Astrocyte (in vitro differentiated cells and primary cell): ENCODE results near the gene RASAL1. TPM values are rescaled to one million over a fixed set of nuclear protein-coding genes. Genes with fewer than 3 reads are reported as not detected.

Experiments
- DNase-seq: peaks from one replicate; pipeline ENCODE4 v3.0.0-alpha.2; 2010; ENCODE audit warnings: low read depth
- FAIRE-seq: peaks from 2 replicates; lab custom pipeline; 2011; peaks lifted over from hg19 to GRCh38; lab: Jason Lieb, UNC
- H2AFZ ChIP-seq: 2 replicates; pipeline ENCODE4 v1.6.0; 2012; ENCODE audit warnings: low read depth, low read length, inconsistent platforms
- H3K27ac ChIP-seq: 2 replicates; pipeline ENCODE4 v1.5.1; 2011; ENCODE audit warnings: low read depth, low read length, inconsistent platforms
- H3K27me3 ChIP-seq: 2 replicates; pipeline ENCODE4 v1.6.0; 2011; ENCODE audit warnings: low read length, inconsistent platforms; ENCODE audit not compliant: insufficient read depth
- H3K36me3 ChIP-seq: 2 replicates; pipeline ENCODE4 v1.5.1; 2011; ENCODE audit warnings: low read length, inconsistent platforms; ENCODE audit not compliant: insufficient read depth
- H3K4me1 ChIP-seq: 2 replicates; pipeline ENCODE4 v1.5.1; 2011; ENCODE audit warnings: low read length, inconsistent platforms; ENCODE audit not compliant: insufficient read depth
- H3K4me2 ChIP-seq: 2 replicates; pipeline ENCODE4 v1.6.0; 2012; ENCODE audit warnings: low read length, inconsistent platforms
- H3K4me3 ChIP-seq: 2 replicates; pipeline ENCODE4 v1.5.1; 2011; ENCODE audit warnings: low read depth, mild to moderate bottlenecking, low read length, inconsistent platforms; ENCODE audit not compliant: insufficient read depth
- H3K79me2 ChIP-seq: 2 replicates; pipeline ENCODE4 v1.6.0; 2012; ENCODE audit warnings: mild to moderate bottlenecking, low read length, inconsistent platforms; ENCODE audit not compliant: insufficient read depth
- H3K9ac ChIP-seq: 2 replicates; pipeline ENCODE4 v1.6.0; 2012; ENCODE audit warnings: mild to moderate bottlenecking, low read length, inconsistent platforms
- H3K9me3 ChIP-seq: 2 replicates; pipeline ENCODE4 v1.5.1; 2012; ENCODE audit warnings: low read depth, mild to moderate bottlenecking, low read length, inconsistent platforms; ENCODE audit not compliant: insufficient read depth
- H4K20me1 ChIP-seq: 2 replicates; pipeline ENCODE4 v1.6.0; 2012; ENCODE audit warnings: low read length, inconsistent platforms; ENCODE audit not compliant: insufficient read depth
- H3K27ac Mint-ChIP-seq: one replicate; pipeline ENCODE4 v1.8.0; 2021; ENCODE audit warnings: mild to moderate bottlenecking, mixed read lengths; ENCODE audit not compliant: unreplicated experiment
- H3K27me3 Mint-ChIP-seq: one replicate; pipeline ENCODE4 v1.8.0; 2021; ENCODE audit warnings: low read depth, mixed read lengths; ENCODE audit not compliant: unreplicated experiment
- H3K36me3 Mint-ChIP-seq: one replicate; pipeline ENCODE4 v1.8.0; 2021; ENCODE audit warnings: low read depth, mixed read lengths; ENCODE audit not compliant: unreplicated experiment
- H3K4me1 Mint-ChIP-seq: one replicate; pipeline ENCODE4 v1.8.0; 2021; ENCODE audit warnings: low read depth, mixed read lengths; ENCODE audit not compliant: unreplicated experiment
- H3K4me3 Mint-ChIP-seq: one replicate; pipeline ENCODE4 v1.8.0; 2021; ENCODE audit warnings: mild to moderate bottlenecking, moderate library complexity, mixed read lengths; ENCODE audit not compliant: unreplicated experiment
- H3K9me3 Mint-ChIP-seq: one replicate; pipeline ENCODE4 v1.8.0; 2021; ENCODE audit warnings: mild to moderate bottlenecking, mixed read lengths; ENCODE audit not compliant: unreplicated experiment
- CTCF ChIP-seq: IDR thresholded peaks from 2 replicates; pipeline ENCODE4 v1.5.1; 2011; ENCODE audit warnings: low read depth, mild to moderate bottlenecking, inconsistent platforms, low read length, moderate library complexity; ENCODE audit not compliant: insufficient read depth
- EZH2 ChIP-seq: IDR thresholded peaks from 2 replicates; pipeline ENCODE4 v1.6.1; 2012; ENCODE audit warnings: mild to moderate bottlenecking, low read length, inconsistent platforms; ENCODE audit not compliant: insufficient read depth
- total RNA-seq: library from RNA; stranded (reverse); gene quantifications from 2 replicates; pipeline ENCODE4 v1.2.1, GENCODE V29; 2021

Gene RASAL1
- total RNA-seq, 1 donor from 2014 or later, result 0.48 TPM

- Histone ChIP-seq H3K27ac (no peak overlapping the region), H4K20me1 (no peaks in the 10 kb centered on the region), H2AFZ (no peak overlapping the region), H3K9ac (no peak overlapping the region), H3K9me3 (no peaks in the 10 kb centered on the region), H3K27me3 (peaks cover 8% of the 10 kb centered on the region), H3K36me3 (no peaks in the 10 kb centered on the region), H3K4me1 (peaks cover 4% of the 10 kb centered on the region), H3K79me2 (no peaks in the 10 kb centered on the region), H3K4me3 (no peak overlapping the region), H3K4me2 (no peak overlapping the region)
- FAIRE-seq (no peak), DNase-seq (no peak)
- H3K9me3 Mint-ChIP-seq, result no peaks in the 10 kb centered on the region
- TF ChIP-seq CTCF (no peak), EZH2 (no peak)
- no peak overlapping the region for H3K4me3 Mint-ChIP-seq
- no peaks in the 10 kb centered on the region for H3K36me3 Mint-ChIP-seq
- no peaks in the 10 kb centered on the region for H3K4me1 Mint-ChIP-seq
- H3K27ac Mint-ChIP-seq, result no peak overlapping the region
- peaks cover 22% of the 10 kb centered on the region for H3K27me3 Mint-ChIP-seq
These were observed 5.1 kb upstream of the RASAL1 start for GRCh38 chr12:113140706-113141105.

GRCh38 chr12:113138826-113139225 lies 3.3 kb upstream of the RASAL1 start:
- no peak overlapping the region for H3K27ac ChIP-seq
- Mint-ChIP-seq H3K4me1 (no peaks in the 10 kb centered on the region), H3K36me3 (no peaks in the 10 kb centered on the region), H3K27me3 (peaks cover 29% of the 10 kb centered on the region), H3K9me3 (no peaks in the 10 kb centered on the region), H3K27ac (no peak overlapping the region), H3K4me3 (no peak overlapping the region)
- no peaks in the 10 kb centered on the region for H3K79me2 ChIP-seq
- no peak overlapping the region for H3K9ac ChIP-seq
- no peaks in the 10 kb centered on the region for H4K20me1 ChIP-seq
- no peaks in the 10 kb centered on the region for H3K36me3 ChIP-seq
- H3K4me2 ChIP-seq, result no peak overlapping the region
- no peaks in the 10 kb centered on the region for H3K9me3 ChIP-seq
- H3K4me1 ChIP-seq, result peaks cover 4% of the 10 kb centered on the region
- no peak for FAIRE-seq
- H3K27me3 ChIP-seq, result peaks cover 9% of the 10 kb centered on the region
- DNase-seq, result no peak
- TF ChIP-seq CTCF (no peak), EZH2 (no peak)
- H2AFZ ChIP-seq, result no peak overlapping the region
- H3K4me3 ChIP-seq, result no peak overlapping the region

GRCh38 chr12:113137861-113138783 lies 2.6 kb upstream of the RASAL1 start:
- Histone ChIP-seq H4K20me1 (no peaks in the 10 kb centered on the region), H3K36me3 (no peaks in the 10 kb centered on the region), H2AFZ (no peak overlapping the region), H3K9me3 (no peaks in the 10 kb centered on the region), H3K9ac (no peak overlapping the region), H3K27me3 (peaks cover 9% of the 10 kb centered on the region), H3K79me2 (no peaks in the 10 kb centered on the region), H3K4me2 (no peak overlapping the region), H3K4me3 (no peak overlapping the region), H3K27ac (no peak overlapping the region), H3K4me1 (peaks cover 4% of the 10 kb centered on the region)
- peaks cover 29% of the 10 kb centered on the region for H3K27me3 Mint-ChIP-seq
- no peak overlapping the region for H3K4me3 Mint-ChIP-seq
- DNase-seq, result no peak
- H3K36me3 Mint-ChIP-seq, result no peaks in the 10 kb centered on the region
- no peak overlapping the region for H3K27ac Mint-ChIP-seq
- TF ChIP-seq CTCF, result no peak
- TF ChIP-seq EZH2, result no peak
- no peaks in the 10 kb centered on the region for H3K9me3 Mint-ChIP-seq
- FAIRE-seq, result no peak
- no peaks in the 10 kb centered on the region for H3K4me1 Mint-ChIP-seq
